ENCODE measurements around the gene USP5. TPM values are rescaled to one million over a fixed set of nuclear protein-coding genes. Genes with fewer than 3 reads are reported as not detected.

The USP5 gene
- total and polyA plus RNA-seq, 2 donors (not counting 1 experiment from before 2014, with no cell fraction given), result 35.1 to 59.7 TPM

DNA sequence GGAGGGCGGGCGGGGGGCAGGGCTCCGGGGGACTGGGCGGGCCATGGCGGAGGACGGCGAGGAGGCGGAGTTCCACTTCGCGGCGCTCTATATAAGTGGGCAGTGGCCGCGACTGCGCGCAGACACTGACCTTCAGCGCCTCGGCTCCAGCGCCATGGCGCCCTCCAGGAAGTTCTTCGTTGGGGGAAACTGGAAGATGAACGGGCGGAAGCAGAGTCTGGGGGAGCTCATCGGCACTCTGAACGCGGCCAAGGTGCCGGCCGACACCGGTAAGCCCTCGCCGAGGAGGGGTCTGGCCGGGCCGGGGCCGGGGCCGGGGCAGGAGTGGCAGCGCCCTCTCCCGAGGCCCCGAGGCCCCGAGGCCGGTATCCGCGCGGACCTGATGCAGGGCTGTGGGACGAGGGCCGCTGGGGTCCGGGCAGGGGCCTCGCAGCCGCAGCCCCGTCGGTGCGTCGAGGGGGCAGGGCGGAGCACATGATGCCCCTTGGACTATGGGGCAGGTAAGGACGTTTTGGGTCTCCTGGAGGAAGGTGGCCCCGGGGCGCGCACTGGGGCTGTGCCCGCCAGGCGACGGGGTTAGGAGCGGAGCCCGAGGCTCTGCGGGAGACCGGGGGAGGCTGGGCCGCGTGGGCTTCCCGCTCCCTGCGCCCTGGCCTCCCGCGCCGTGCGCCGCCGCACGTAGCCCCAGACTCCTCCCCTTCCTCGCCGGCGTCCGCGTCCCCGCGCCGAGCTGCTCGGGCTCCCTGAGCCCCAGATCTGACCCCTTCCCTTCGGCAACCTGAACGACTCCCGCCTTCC, 15.7 kb downstream of the USP5 start, which contains the start of gene TPI1:
Gene TPI1 (plus strand): TSS at position 119 of the 798 bp plus-strand sequence. CDS start 36 bp downstream, at position 155.
- Histone ChIP-seq H3K27me3 (replicated peaks in 1 of 4; ENCODE audit: control extremely low read depth in 1 of 4, control insufficient read depth in 3 of 4, insufficient read depth in 4 of 4, low read length in 3 of 4) (no peaks in the 10 kb centered on the region), H3K4me3 (ENCODE audit: control extremely low read depth in 1 of 5, extremely low read depth in 1 of 5, insufficient read depth in 1 of 5, low read depth in 2 of 5, low read length in 4 of 5) (peak within 1 kb of the TSS; percentile 56 to 88 (median 68)), H3K4me2 (replicated peaks; ENCODE audit: low read depth, low read length, poor library complexity, severe bottlenecking) (peak within 1 kb of the TSS; percentile 97), H3K79me2 (ENCODE audit: control insufficient read depth, insufficient read depth, low read length) (peaks cover 17% of the 10 kb centered on the region), H3K27ac (ENCODE audit: low read length in 2 of 2) (peak within 1 kb of the TSS; percentile 70 to 77), H2AFZ (ENCODE audit: insufficient read depth, low read depth, low read length, poor library complexity, severe bottlenecking) (peak within 1 kb of the TSS; percentile 92), H3K36me3 (replicated peaks in 1 of 2; ENCODE audit: control extremely low read depth in 1 of 2, control insufficient read depth in 1 of 2, extremely low read depth in 1 of 2, insufficient read depth in 2 of 2, low read length in 1 of 2) (peaks cover 0 to 38% of the 10 kb centered on the region in 2 experiments), H4K20me1 (ENCODE audit: control insufficient read depth, insufficient read depth, low read length, poor library complexity, severe bottlenecking) (peaks cover 46% of the 10 kb centered on the region), H3K9me3 (ENCODE audit: control extremely low read depth in 1 of 3, control insufficient read depth in 2 of 3, insufficient read depth in 1 of 3, low read length in 2 of 3) (no peaks in the 10 kb centered on the region), H3K9ac (ENCODE audit: low read length) (peak within 1 kb of the TSS; percentile 89), H3K4me1 (ENCODE audit: control insufficient read depth in 2 of 2, insufficient read depth in 2 of 2, low read length in 2 of 2) (peaks cover 33 to 41% of the 10 kb centered on the region in 2 donors)
- Mint-ChIP-seq H3K27ac (peak within 1 kb of the TSS; percentile 97), H3K4me1 (peaks cover 50% of the 10 kb centered on the region), H3K27me3 (no peaks in the 10 kb centered on the region), H3K9me3 (ENCODE audit: insufficient read depth) (no peaks in the 10 kb centered on the region), H3K4me3 (peak within 1 kb of the TSS; percentile 96)
- intact Hi-C loops (cut with micrococcal nuclease), result loop anchor here (1.0 to 2.0 kb wide), 5 partner anchors 15 to 114 kb away; partner anchors contain the start of genes C12orf57, EMG1, MLF2 and PHB2
- TF ChIP-seq CTCF (IDR thresholded peaks at IDR 0.05) (no peak), EZH2 (IDR thresholded peaks at IDR 0.05; ENCODE audit: borderline replicate concordance, insufficient read depth, low read depth, low read length, poor library complexity, severe bottlenecking) (no peak)
- ATAC-seq (ENCODE audit: low read depth), result peak; percentile 83
- WGBS (ENCODE audit: insufficient coverage), result under 1% methylated on average over 86 of the region's 86 CpGs
- CTCF ChIA-PET, result interaction anchor here (0.6 to 11.8 kb wide), 15 partner anchors 15 to 306 kb away, joined by 3 to 136 read pairs (median 4); partner anchors contain the start of genes C12orf57, C1RL, CDCA3 and LPCAT3
- POLR2A ChIA-PET, result interaction anchor here (0.6 to 5.5 kb wide), 10 partner anchors 14 to 1163 kb away, joined by 3 to 49 read pairs (median 5); partner anchors contain the start of genes CDCA3, PTPN6, USP5 and ZNF384
- DNase-seq, result peak; percentile 83

Data from B cell (primary cell).